Muscle layer of colon (tissue), 2 donors: ENCODE measurements around the gene TP53TG5.

ENCODE experiments used
- H3K27ac ChIP-seq: one replicate; pipeline ENCODE4 v1.7.0; 2013; ENCODE audit warnings: low read depth, mild to moderate bottlenecking, low read length, moderate library complexity
- H3K27me3 ChIP-seq, 2 donors: one replicate each; pipeline ENCODE4 v1.7.0; 2013; ENCODE audit warnings: low read length in 2 of 2, mild to moderate bottlenecking in 2 of 2; ENCODE audit not compliant: insufficient read depth in 2 of 2, control insufficient read depth in 1 of 2
- H3K36me3 ChIP-seq: one replicate; pipeline ENCODE4 v1.7.0; 2013; ENCODE audit warnings: mild to moderate bottlenecking, low read length; ENCODE audit not compliant: insufficient read depth
- H3K4me1 ChIP-seq: one replicate; pipeline ENCODE4 v1.7.0; 2013; ENCODE audit warnings: mild to moderate bottlenecking, low read length; ENCODE audit not compliant: insufficient read depth
- H3K4me3 ChIP-seq, 2 donors: one replicate each; pipeline ENCODE4 v1.7.0; 2013; ENCODE audit warnings: low read length in 2 of 2, low read depth in 1 of 2, mild to moderate bottlenecking in 1 of 2, moderate library complexity in 1 of 2
- H3K9ac ChIP-seq: one replicate; pipeline ENCODE4 v1.7.0; 2013; ENCODE audit warnings: low read length
- H3K9me3 ChIP-seq: one replicate; pipeline ENCODE4 v1.7.0; 2013; ENCODE audit warnings: mild to moderate bottlenecking, low read length
- donor health status: abdominal sarcoma.
- donor health status: Adenocarcinoma of cecum.

Gene TP53TG5

GRCh38 chr20:45378191-45378590 is at the start of gene TP53TG5:
TSS of gene TP53TG5 (minus strand) at chr20:45378325. CDS start at chr20:45378236, 89 bp downstream.
- no peaks in the 10 kb centered on the region for H3K36me3 ChIP-seq
- H3K9ac ChIP-seq = no peak within 1 kb of the TSS
- peaks cover 2% of the 10 kb centered on the region for H3K4me1 ChIP-seq
- H3K27ac ChIP-seq = no peak within 1 kb of the TSS
- H3K27me3 ChIP-seq = no peaks in the 10 kb centered on the region
- no peaks in the 10 kb centered on the region for H3K9me3 ChIP-seq
- no peak within 1 kb of the TSS for H3K4me3 ChIP-seq

- H3K27me3 ChIP-seq = no peaks in the 10 kb centered on the region
- no peak overlapping the region for H3K9ac ChIP-seq
- H3K4me3 ChIP-seq = no peak overlapping the region
- no peaks in the 10 kb centered on the region for H3K4me1 ChIP-seq
- peaks cover 24% of the 10 kb centered on the region for H3K36me3 ChIP-seq
- H3K27ac ChIP-seq = no peak overlapping the region
- no peaks in the 10 kb centered on the region for H3K9me3 ChIP-seq
These were observed 49.4 kb upstream of the TP53TG5 start for GRCh38 chr20:45427236-45428149.

GRCh38 chr20:45426320-45427016 is 48.3 kb upstream of the TP53TG5 start:
- Histone ChIP-seq H3K9ac (no peak overlapping the region), H3K9me3 (no peaks in the 10 kb centered on the region), H3K36me3 (peaks cover 30% of the 10 kb centered on the region), H3K27ac (no peak overlapping the region), H3K4me1 (no peaks in the 10 kb centered on the region), H3K4me3 (no peak overlapping the region), H3K27me3 (no peaks in the 10 kb centered on the region)

GRCh38 chr20:45425561-45425960 is 47.4 kb upstream of the TP53TG5 start:
- no peaks in the 10 kb centered on the region for H3K4me1 ChIP-seq
- no peak overlapping the region for H3K9ac ChIP-seq
- H3K27ac ChIP-seq = no peak overlapping the region
- no peak overlapping the region for H3K4me3 ChIP-seq
- H3K36me3 ChIP-seq = peaks cover 39% of the 10 kb centered on the region
- H3K9me3 ChIP-seq = no peaks in the 10 kb centered on the region
- H3K27me3 ChIP-seq = no peaks in the 10 kb centered on the region

- H3K27ac ChIP-seq = no peak overlapping the region
- H3K9me3 ChIP-seq = no peaks in the 10 kb centered on the region
- H3K36me3 ChIP-seq = peaks cover 52% of the 10 kb centered on the region
These were observed 45.6 kb upstream of the TP53TG5 start for GRCh38 chr20:45423700-45424099.

GRCh38 chr20:45420125-45420524 is 42.0 kb upstream of the TP53TG5 start:
- Histone ChIP-seq H3K9ac (no peak overlapping the region), H3K4me1 (peaks cover 31% of the 10 kb centered on the region), H3K9me3 (no peaks in the 10 kb centered on the region), H3K27me3 (no peaks in the 10 kb centered on the region), H3K36me3 (peaks cover 50% of the 10 kb centered on the region), H3K27ac (no peak overlapping the region), H3K4me3 (no peak overlapping the region)

More at GRCh38 chr20:45423700-45424099, 45.6 kb upstream of the TP53TG5 start:
- no peaks in the 10 kb centered on the region for H3K27me3 ChIP-seq
- no peak overlapping the region for H3K9ac ChIP-seq
- H3K4me3 ChIP-seq = no peak overlapping the region
- H3K4me1 ChIP-seq = peaks cover 2% of the 10 kb centered on the region

GRCh38 chr20:45419188-45420091 is 41.3 kb upstream of the TP53TG5 start:
- Histone ChIP-seq H3K9ac (no peak overlapping the region), H3K4me1 (peaks cover 31% of the 10 kb centered on the region), H3K27ac (no peak overlapping the region), H3K27me3 (no peaks in the 10 kb centered on the region), H3K9me3 (no peaks in the 10 kb centered on the region), H3K36me3 (peaks cover 47% of the 10 kb centered on the region), H3K4me3 (no peak overlapping the region)

- H3K9me3 ChIP-seq = no peaks in the 10 kb centered on the region
- H3K4me3 ChIP-seq = peak overlapping the region in 1 of 2 donors; percentile 82
- H3K4me1 ChIP-seq = peaks cover 31% of the 10 kb centered on the region
- H3K9ac ChIP-seq = no peak overlapping the region
- peaks cover 38% of the 10 kb centered on the region for H3K36me3 ChIP-seq
- no peaks in the 10 kb centered on the region for H3K27me3 ChIP-seq
- H3K27ac ChIP-seq = no peak overlapping the region
These were observed 38.8 kb upstream of the TP53TG5 start for GRCh38 chr20:45416917-45417316.

- H3K27ac ChIP-seq = peak within 1 kb of the TSS; percentile 80
- H3K4me3 ChIP-seq = peak within 1 kb of the TSS; percentile 82 to 92
- H3K9ac ChIP-seq = peak within 1 kb of the TSS; percentile 55
- peaks cover 41% of the 10 kb centered on the region for H3K36me3 ChIP-seq
- H3K4me1 ChIP-seq = peaks cover 31% of the 10 kb centered on the region
- no peaks in the 10 kb centered on the region for H3K9me3 ChIP-seq
- H3K27me3 ChIP-seq = no peaks in the 10 kb centered on the region
These were observed 37.9 kb upstream of the TP53TG5 start, which contains the start of gene PIGT for GRCh38 chr20:45415822-45416637. TSS of gene PIGT (plus strand) at chr20:45416141. CDS start at chr20:45416157, 16 bp downstream.

- no peak overlapping the region for H3K4me3 ChIP-seq
- H3K9me3 ChIP-seq = no peaks in the 10 kb centered on the region
- no peaks in the 10 kb centered on the region for H3K27me3 ChIP-seq
- H3K9ac ChIP-seq = no peak overlapping the region
- peaks cover 44% of the 10 kb centered on the region for H3K36me3 ChIP-seq
- peaks cover 30% of the 10 kb centered on the region for H3K4me1 ChIP-seq
- no peak overlapping the region for H3K27ac ChIP-seq
These were observed 35.4 kb upstream of the TP53TG5 start for GRCh38 chr20:45413479-45413878.
